Activated CD8-positive, alpha-beta memory T cell treated with anti-CD3 and anti-CD28 coated beads for 36 hours (primary cell): ENCODE measurements around the gene PRCC. TPM values are rescaled to one million over a fixed set of nuclear protein-coding genes. Genes with fewer than 3 reads are reported as not detected.

Experiments used
- CTCF ChIA-PET: fragments of 350-600 bp; sonication (Branson Sonifier 250); formaldehyde crosslinking; loops from one replicate; lab custom pipeline; 2021; ENCODE audit warnings: antibody characterized with exemption; lab: Charles Lee
- POLR2A ChIA-PET: fragments of 350-600 bp; sonication (Branson Sonifier 250); formaldehyde crosslinking; loops from one replicate; lab custom pipeline; 2021; ENCODE audit warnings: antibody characterized with exemption; lab: Charles Lee
- total RNA-seq, 2 experiments: library from RNA; stranded (reverse); gene quantifications; one replicate each; pipeline ENCODE4 v1.2.3, GENCODE V29; 2021

Gene PRCC
- total RNA-seq, 2 experiments from 2014 or later = 90.3 to 99.2 TPM

- ChIA-PET POLR2A (interaction anchor here (0.7 kb wide), 1 partner anchor 58 kb away, joined by 3 read pairs; no protein-coding TSS in a partner anchor), CTCF (interaction anchor here (0.6 to 2.6 kb wide), 3 partner anchors 50 to 83 kb away, joined by 3 to 13 read pairs (median 3); partner anchors contain the start of gene NTRK1)
These were observed 42.5 kb downstream of the PRCC start for GRCh38 chr1:156809711-156810366.

GRCh38 chr1:156811168-156811567 lies 43.8 kb downstream of the PRCC start:
- CTCF ChIA-PET = interaction anchor here (6.6 kb wide), 1 partner anchor 27 kb away, joined by 28 read pairs; no protein-coding TSS in a partner anchor
- POLR2A ChIA-PET = interaction anchor here (1.1 kb wide), 1 partner anchor 64 kb away, joined by 3 read pairs; no protein-coding TSS in a partner anchor

- POLR2A ChIA-PET = interaction anchor here (1.1 kb wide), 1 partner anchor 25 kb away, joined by 4 read pairs; no protein-coding TSS in a partner anchor
- CTCF ChIA-PET = interaction anchor here (2.1 to 6.6 kb wide), 3 partner anchors 11 to 48 kb away, joined by 5 to 28 read pairs (median 22); partner anchors contain the start of gene NTRK1
These were observed 45.1 kb downstream of the PRCC start for GRCh38 chr1:156812293-156812990.

GRCh38 chr1:156813298-156813697 lies 46.0 kb downstream of the PRCC start:
- ChIA-PET CTCF (interaction anchor here (2.1 to 6.6 kb wide), 3 partner anchors 12 to 47 kb away, joined by 5 to 28 read pairs (median 22); partner anchors contain the start of gene NTRK1), POLR2A (interaction anchor here (0.6 to 1.3 kb wide), 5 partner anchors 11 to 72 kb away, joined by 3 to 4 read pairs (median 4); partner anchors contain the start of gene MRPL24)

GRCh38 chr1:156813750-156814570 lies 46.6 kb downstream of the PRCC start:
- CTCF ChIA-PET = interaction anchor here (0.7 to 6.6 kb wide), 4 partner anchors 13 to 50 kb away, joined by 3 to 28 read pairs (median 14); partner anchors contain the start of gene NTRK1
- POLR2A ChIA-PET = interaction anchor here (0.6 to 1.3 kb wide), 5 partner anchors 11 to 73 kb away, joined by 3 to 4 read pairs (median 4); partner anchors contain the start of gene MRPL24

GRCh38 chr1:156814571-156815260 lies 47.4 kb downstream of the PRCC start:
- POLR2A ChIA-PET = interaction anchor here (1.0 to 1.3 kb wide), 3 partner anchors 11 to 44 kb away, joined by 3 to 4 read pairs (median 4); no protein-coding TSS in a partner anchor

GRCh38 chr1:156815307-156815826 lies 48.0 kb downstream of the PRCC start:
- POLR2A ChIA-PET = interaction anchor here (1.8 to 1.9 kb wide), 2 partner anchors 8 to 10 kb away, joined by 6 read pairs; no protein-coding TSS in a partner anchor
- CTCF ChIA-PET = interaction anchor here (1.6 to 6.6 kb wide), 3 partner anchors 23 to 75 kb away, joined by 5 to 28 read pairs (median 22); partner anchors contain the start of gene NTRK1

More at GRCh38 chr1:156814571-156815260, 47.4 kb downstream of the PRCC start:
- CTCF ChIA-PET = interaction anchor here (0.7 to 6.6 kb wide), 4 partner anchors 23 to 76 kb away, joined by 3 to 28 read pairs (median 14); partner anchors contain the start of gene NTRK1

- ChIA-PET CTCF (interaction anchor here (1.2 to 6.6 kb wide), 6 partner anchors 17 to 90 kb away, joined by 4 to 28 read pairs (median 8); partner anchors contain the start of gene NTRK1), POLR2A (interaction anchor here (0.9 to 1.9 kb wide), 4 partner anchors 8 to 126 kb away, joined by 3 to 6 read pairs (median 6); no protein-coding TSS in a partner anchor)
These were observed 48.7 kb downstream of the PRCC start for GRCh38 chr1:156815961-156816422.

- ChIA-PET POLR2A (interaction anchor here (0.6 to 1.9 kb wide), 5 partner anchors 9 to 127 kb away, joined by 3 to 6 read pairs (median 6); no protein-coding TSS in a partner anchor), CTCF (interaction anchor here (1.2 to 6.6 kb wide), 4 partner anchors 18 to 91 kb away, joined by 4 to 28 read pairs (median 8); partner anchors contain the start of gene NTRK1)
These were observed 49.4 kb downstream of the PRCC start, which contains the start of gene SH2D2A for GRCh38 chr1:156816561-156817328. Gene SH2D2A (minus strand): TSS chr1:156816848. CDS start chr1:156816708, 140 bp downstream.

GRCh38 chr1:156821801-156822200 lies 54.5 kb downstream of the PRCC start:
- CTCF ChIA-PET = interaction anchor here (0.7 to 2.5 kb wide), 9 partner anchors 10 to 436 kb away, joined by 3 to 10 read pairs (median 3); no protein-coding TSS in a partner anchor

GRCh38 chr1:156822680-156823079 lies 55.3 kb downstream of the PRCC start:
- ChIA-PET POLR2A (no interaction called here), CTCF (interaction anchor here (1.1 to 2.5 kb wide), 5 partner anchors 10 to 133 kb away, joined by 3 to 10 read pairs (median 5); no protein-coding TSS in a partner anchor)

More at GRCh38 chr1:156821801-156822200, 54.5 kb downstream of the PRCC start:
- POLR2A ChIA-PET = interaction anchor here (1.0 kb wide), 1 partner anchor 13 kb away, joined by 3 read pairs; no protein-coding TSS in a partner anchor

- CTCF ChIA-PET = interaction anchor here (1.2 to 2.5 kb wide), 2 partner anchors 15 to 36 kb away, joined by 5 to 10 read pairs; no protein-coding TSS in a partner anchor
- POLR2A ChIA-PET = no interaction called here
These were observed 56.0 kb downstream of the PRCC start for GRCh38 chr1:156823210-156823790.

GRCh38 chr1:156826630-156827029 lies 59.3 kb downstream of the PRCC start:
- POLR2A ChIA-PET = no interaction called here
- CTCF ChIA-PET = interaction anchor here (0.6 to 3.2 kb wide), 3 partner anchors 12 to 125 kb away, joined by 4 to 12 read pairs (median 6); no protein-coding TSS in a partner anchor

GRCh38 chr1:156828400-156829124 lies 61.2 kb downstream of the PRCC start:
- POLR2A ChIA-PET = interaction anchor here (0.6 kb wide), 2 partner anchors 126 to 299 kb away, joined by 3 to 9 read pairs; no protein-coding TSS in a partner anchor
- CTCF ChIA-PET = interaction anchor here (1.2 to 3.2 kb wide), 2 partner anchors 10 to 32 kb away, joined by 5 to 12 read pairs; partner anchors contain the start of gene NTRK1
